Psoas muscle (tissue), 8 donors: ENCODE results near the gene DHODH. TPM values are rescaled to one million over a fixed set of nuclear protein-coding genes. Genes with fewer than 3 reads are reported as not detected.
A peak's percentile ranks its signal among the peaks of the same experiment; 100 is the strongest.

Experiments used
- ATAC-seq, 4 donors: fragments of 200-7000 bp; cut with Tn5 transposase; one replicate each; pipeline ENCODE4 v1.9.1; 2020; ENCODE audit warnings: moderate library complexity in 3 of 4, mild to moderate bottlenecking in 2 of 4
- DNase-seq, 2 donors: peaks; one replicate each; pipeline ENCODE4 v3.0.0-alpha.2; 2020
- H3K27ac ChIP-seq: fragments of 200-600 bp; one replicate; pipeline ENCODE4 v1.8.0; 2022
- H3K27me3 ChIP-seq, 3 donors: fragments of 200-600 bp in 1 of 3; one replicate each; pipeline versions ENCODE4 v1.6.1 to v1.8.0; 2013 to 2022; ENCODE audit warnings: low read length in 2 of 3, mild to moderate bottlenecking in 2 of 3, moderate library complexity in 1 of 3; ENCODE audit not compliant: insufficient read depth in 3 of 3
- H3K36me3 ChIP-seq, 2 donors: fragments of 200-600 bp in 1 of 2; one replicate each; pipeline versions ENCODE4 v1.6.1 to v1.8.0; 2013 to 2022; ENCODE audit warnings: low read depth in 1 of 2, mild to moderate bottlenecking in 1 of 2, moderate library complexity in 1 of 2; ENCODE audit not compliant: insufficient read depth in 1 of 2
- H3K4me1 ChIP-seq: fragments of 200-600 bp; one replicate; pipeline ENCODE4 v1.8.0; 2022
- H3K4me3 ChIP-seq: fragments of 200-600 bp; one replicate; pipeline ENCODE4 v1.8.0; 2022; ENCODE audit warnings: mild to moderate bottlenecking
- H3K9me3 ChIP-seq: fragments of 200-600 bp; one replicate; pipeline ENCODE4 v1.8.0; 2022
- CTCF ChIP-seq: fragments of 200-600 bp; IDR thresholded peaks from one replicate; pipeline ENCODE4 v1.8.0; 2022; ENCODE audit warnings: antibody characterized with exemption
- WGBS, 3 donors: extraction: QIAGEN DNeasy Blood & Tissue Kit; methylation state at CpG; one replicate each; pipeline versions ENCODE4 v1.1.6 to v1.1.7; 2013; 5-methylcytosine and 5-hydroxymethylcytosine counted together
- intact Hi-C, 2 donors: fragments of 100-400 bp; cut with DNase I; formaldehyde crosslinking; loops; one replicate each; pipeline versions ENCODE4 v1.11.0 to v1.14.2; 2022
- long read RNA-seq, 2 donors: library from polyadenylated mRNA; unstranded; transcript quantifications; one replicate each; pipeline ENCODE4 v2.0.0, GENCODE V29; 2021
- polyA plus RNA-seq, 3 donors: library from polyadenylated mRNA; stranded (reverse); fragments of 200-250 nt; gene quantifications; one replicate each; pipeline ENCODE4 v1.2.3, GENCODE V29; 2013
- total RNA-seq, 4 donors: library from RNA; stranded (reverse); fragmentation: NEBNext Ultra II Directional in 2 of 4; extraction: Animal tissue kit (Norgen Biotek cat#: 25700) in 2 of 4; gene quantifications; one replicate each; pipeline versions ENCODE4 v1.2.1 to v1.2.4, GENCODE V29; 2021 to 2023
- donor health status: healthy with polysubstance abuse.
- donor health status: DM: no; HTN: no; CAD: no; lungs with moderate emphysema.
- donor health status: Bipolar disorder and iron deficiency.
- donor health status: healthy.
- donor health status: DM: yes; HTN: yes; CAD: no.
- donor health status: DM: no; HTN: no; CAD: no.
- donor health status: DM: no; HTN: no; CAD: no.
- donor health status: DM: yes; HTN: yes; CAD: no.

The DHODH gene
- total RNA-seq (10 to 100 TPM in 1 of 4 donors, 1 to 10 TPM in 3; 7.3 to 12.5 (median 8.8) TPM), polyA plus RNA-seq (10 to 100 TPM in 2 of 3 donors, 1 to 10 TPM in 1; 7.6 to 13.4 (median 10.9) TPM)
- long read RNA-seq, donor 1, transcript DHODH-201 (9 exons, 2,426 nt) = major isoform, 17 of 22 reads
- long read RNA-seq, donor 1, partial matches to known transcripts = 4 of 22 reads
- long read RNA-seq, donor 1, other reads (novel, unspliced or antisense) = 1 of 22 reads
- long read RNA-seq, donor 2, transcript DHODH-201 (9 exons, 2,426 nt) = major isoform, 30 of 35 reads
- long read RNA-seq, donor 2, partial matches to known transcripts = 0 of 35 reads
- long read RNA-seq, donor 2, other reads (novel, unspliced or antisense) = 5 of 35 reads

GRCh38 chr16:72008424-72009216 lies at the start of gene DHODH:
DHODH (plus strand) TSS chr16:72008744; CDS start chr16:72008765, 21 bp downstream.
- H3K27me3 ChIP-seq = no peaks in the 10 kb centered on the region
- peaks cover 6% of the 10 kb centered on the region for H3K4me1 ChIP-seq
- peak; percentile 99 for DNase-seq
- WGBS, 3 donors = 0% methylated on average over 52 to 57 of the region's 57 CpGs
- peak; percentile 99 to 100 (median 99) for ATAC-seq
- intact Hi-C loops = loop anchor here (2.0 to 5.0 kb wide), 2 partner anchors 84 to 111 kb away; partner anchors contain the start of genes DHX38 (in 1 of the 2), IST1 (in 1 of the 2) and TXNL4B (in 1 of the 2)
- H3K4me3 ChIP-seq = peak within 1 kb of the TSS; percentile 99
- no peak for TF ChIP-seq CTCF
- peak within 1 kb of the TSS; percentile 93 for H3K27ac ChIP-seq
- H3K9me3 ChIP-seq = no peaks in the 10 kb centered on the region
- H3K36me3 ChIP-seq = peaks cover 0 to 12% of the 10 kb centered on the region in 2 donors

GRCh38 chr16:71961066-71962039 lies 47.2 kb upstream of the DHODH start:
- Histone ChIP-seq H3K9me3 (no peaks in the 10 kb centered on the region), H3K4me3 (no peak overlapping the region), H3K27me3 (no peaks in the 10 kb centered on the region), H3K36me3 (no peaks in the 10 kb centered on the region), H3K27ac (no peak overlapping the region), H3K4me1 (no peaks in the 10 kb centered on the region)
- DNase-seq = peak; percentile 86 to 88
- intact Hi-C loops = loop anchor here (5.0 to 10.0 kb wide), 3 partner anchors 64 to 79 kb away; partner anchors contain the start of genes ZNF821 (in 2 of the 2) and IST1 (in 1 of the 2)
- WGBS, 3 donors = 53 to 62% (median 59%) methylated on average over 14 of the region's 14 CpGs
- TF ChIP-seq CTCF = peak; percentile 81
- peak; percentile 86 to 99 (median 96) for ATAC-seq

- Histone ChIP-seq H3K36me3 (no peaks in the 10 kb centered on the region), H3K27ac (no peak overlapping the region), H3K4me3 (no peak overlapping the region), H3K27me3 (no peaks in the 10 kb centered on the region), H3K4me1 (no peaks in the 10 kb centered on the region), H3K9me3 (no peaks in the 10 kb centered on the region)
- no peak for DNase-seq
- no peak for ATAC-seq
- intact Hi-C loops = loop anchor here (5.0 to 10.0 kb wide), 3 partner anchors 66 to 81 kb away; partner anchors contain the start of genes ZNF821 (in 2 of the 2) and IST1 (in 1 of the 2)
- 76 to 79% (median 77%) methylated on average over 9 of the region's 9 CpGs for WGBS, 3 donors
- no peak for TF ChIP-seq CTCF
Measured at GRCh38 chr16:71963125-71963875, 45.2 kb upstream of the DHODH start.
